Measurements from ENCODE around the gene RAD51B.

Gene RAD51B

DNA sequence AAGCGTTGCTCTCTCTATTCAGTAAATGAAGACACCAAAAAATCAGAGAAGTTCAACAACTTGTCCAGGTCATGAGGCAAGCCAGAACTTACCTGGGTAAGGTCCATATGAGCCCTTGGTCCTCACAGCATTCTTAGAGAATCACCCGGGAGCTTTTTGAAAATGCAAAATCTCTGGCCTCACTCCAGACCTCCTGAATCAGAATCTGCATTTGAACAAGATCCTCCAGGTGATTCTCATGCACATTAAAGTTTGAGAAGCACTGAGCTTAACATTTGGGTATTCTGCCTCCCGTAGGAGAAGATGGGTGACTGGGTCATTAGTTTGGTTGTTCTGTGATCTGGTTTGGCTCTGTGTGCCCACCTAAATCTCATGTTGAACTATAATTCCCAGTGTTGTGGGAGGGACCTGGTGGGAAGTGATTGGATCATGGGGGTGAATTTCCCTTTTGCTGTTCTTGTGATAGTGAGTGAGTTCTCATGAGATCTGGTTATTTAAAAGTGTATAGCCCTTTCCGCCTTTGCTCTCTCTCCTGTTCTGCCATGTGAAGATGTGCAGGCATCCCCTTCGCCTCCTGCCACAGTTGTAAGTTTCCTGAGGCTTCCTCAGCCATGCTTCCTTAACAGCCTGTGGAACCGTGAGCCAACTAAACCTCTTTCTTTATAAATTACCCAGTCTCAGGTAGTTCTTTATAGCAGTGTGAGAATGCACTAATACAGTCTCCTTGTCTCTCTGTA, 221.2 kb downstream of the RAD51B start:
- Histone ChIP-seq H3K36me3 (ENCODE audit: control insufficient read depth, insufficient read depth, low read length) (no peaks in the 10 kb centered on the region), H2AFZ (peak overlapping the region; percentile 18), H3K79me2 (no peaks in the 10 kb centered on the region), H3K4me1 (peaks cover 17% of the 10 kb centered on the region), H3K27ac (no peak overlapping the region), H3K9ac (no peak overlapping the region), H3K9me3 (ENCODE audit: control insufficient read depth, low read length) (no peaks in the 10 kb centered on the region), H3K4me3 (ENCODE audit: low read depth, low read length) (no peak overlapping the region), H3K4me2 (ENCODE audit: low read length) (no peak overlapping the region), H3K27me3 (ENCODE audit: control insufficient read depth, insufficient read depth, low read length) (no peaks in the 10 kb centered on the region)
- no peak for TF ChIP-seq CTCF (IDR thresholded peaks at IDR 0.05)

DNA sequence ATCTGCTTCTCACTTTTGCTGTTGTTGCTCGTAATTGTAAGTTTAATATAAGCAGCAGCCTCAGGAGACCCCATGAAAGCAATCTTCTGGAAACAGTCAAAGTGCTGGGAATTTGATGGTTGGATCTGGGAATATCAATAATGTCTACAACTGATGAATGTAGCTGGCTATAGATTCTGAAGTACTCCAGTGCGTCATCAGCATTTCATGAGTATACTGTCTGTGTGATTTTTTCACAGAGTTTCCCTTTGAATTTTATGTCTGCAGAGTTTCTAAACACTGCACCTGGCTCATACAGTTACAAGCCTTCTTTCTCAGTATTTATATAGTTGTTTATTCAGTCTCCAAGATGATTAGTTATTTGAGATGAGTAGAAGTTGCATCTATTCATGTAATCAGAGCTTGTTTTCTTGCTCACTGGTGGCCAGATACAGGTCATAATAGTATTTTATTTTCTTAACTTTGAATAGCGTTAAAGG, 222.3 kb downstream of the RAD51B start:
- no peak overlapping the region for H3K4me2 ChIP-seq (ENCODE audit: low read length)
- H3K9me3 ChIP-seq (ENCODE audit: control insufficient read depth, low read length) = no peaks in the 10 kb centered on the region
- TF ChIP-seq CTCF (IDR thresholded peaks at IDR 0.05) = no peak
- peak overlapping the region; percentile 36 for H2AFZ ChIP-seq
- no peaks in the 10 kb centered on the region for H3K27me3 ChIP-seq (ENCODE audit: control insufficient read depth, insufficient read depth, low read length)
- H3K4me1 ChIP-seq = peaks cover 17% of the 10 kb centered on the region
- no peaks in the 10 kb centered on the region for H3K36me3 ChIP-seq (ENCODE audit: control insufficient read depth, insufficient read depth, low read length)
- no peak overlapping the region for H3K9ac ChIP-seq
- H3K79me2 ChIP-seq = no peaks in the 10 kb centered on the region
- H3K4me3 ChIP-seq (ENCODE audit: low read depth, low read length) = no peak overlapping the region
- H3K27ac ChIP-seq = no peak overlapping the region

- Histone ChIP-seq H3K36me3 (ENCODE audit: control insufficient read depth, insufficient read depth, low read length) (no peaks in the 10 kb centered on the region), H3K27me3 (ENCODE audit: control insufficient read depth, insufficient read depth, low read length) (no peaks in the 10 kb centered on the region), H3K79me2 (no peaks in the 10 kb centered on the region), H3K4me1 (peaks cover 17% of the 10 kb centered on the region), H2AFZ (peak overlapping the region; percentile 36), H3K4me2 (ENCODE audit: low read length) (no peak overlapping the region), H3K9ac (no peak overlapping the region), H3K27ac (peak overlapping the region; percentile 25), H3K4me3 (ENCODE audit: low read depth, low read length) (no peak overlapping the region), H3K9me3 (ENCODE audit: control insufficient read depth, low read length) (no peaks in the 10 kb centered on the region)
- TF ChIP-seq CTCF (IDR thresholded peaks at IDR 0.05) = no peak
Observed at GRCh38 chr14:68042586-68043210, 223.1 kb downstream of the RAD51B start.

DNA sequence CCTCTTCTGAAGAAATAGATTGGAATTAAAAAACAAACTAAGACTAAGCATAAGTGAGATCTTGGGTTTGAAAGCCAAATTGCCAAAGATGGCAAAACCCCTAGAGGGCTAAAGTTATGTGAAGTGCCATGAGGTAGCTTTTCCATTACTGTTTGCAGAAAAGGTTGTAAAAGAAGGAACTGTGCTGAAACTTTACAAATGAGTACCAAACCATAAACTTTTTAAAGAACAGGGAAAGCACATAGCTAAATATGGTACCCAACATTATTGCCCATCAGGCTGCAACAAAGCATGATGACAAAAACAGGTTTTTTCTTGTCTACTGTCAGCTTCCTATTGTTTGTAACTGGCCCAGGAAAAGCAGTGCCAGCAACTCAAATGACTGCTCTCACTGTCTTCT, 224.2 kb downstream of the RAD51B start:
- no peak overlapping the region for H3K27ac ChIP-seq

More for the DNA sequence above, 224.2 kb downstream of the RAD51B start:
- Histone ChIP-seq H3K9me3 (ENCODE audit: control insufficient read depth, low read length) (no peaks in the 10 kb centered on the region), H3K79me2 (no peaks in the 10 kb centered on the region), H3K36me3 (ENCODE audit: control insufficient read depth, insufficient read depth, low read length) (no peaks in the 10 kb centered on the region), H3K4me1 (peaks cover 17% of the 10 kb centered on the region), H3K4me2 (ENCODE audit: low read length) (no peak overlapping the region), H3K9ac (no peak overlapping the region), H2AFZ (no peak overlapping the region), H3K27me3 (ENCODE audit: control insufficient read depth, insufficient read depth, low read length) (no peaks in the 10 kb centered on the region), H3K4me3 (ENCODE audit: low read depth, low read length) (no peak overlapping the region)
- no peak for TF ChIP-seq CTCF (IDR thresholded peaks at IDR 0.05)

Data from parathyroid adenoma (tissue), 2 donors.